Activated B cell treated with CpG ODN at 0.5 μM for 24 hours (primary cell): ENCODE data around the gene LDLRAD1. TPM values are rescaled to one million over a fixed set of nuclear protein-coding genes. Genes with fewer than 3 reads are reported as not detected.

ENCODE experiments used
- ATAC-seq: fragments of 200-7000 bp; cut with Tn5 transposase; one replicate; pipeline ENCODE4 v1.10.0; 2021; ENCODE audit warnings: low read depth, mild to moderate bottlenecking, moderate library complexity
- CTCF ChIA-PET: fragments of 350-600 bp; sonication (Branson Sonifier 250); formaldehyde crosslinking; loops from one replicate; lab custom pipeline; 2021; ENCODE audit warnings: antibody characterized with exemption; lab: Charles Lee
- POLR2A ChIA-PET: fragments of 350-600 bp; sonication (Branson Sonifier 250); formaldehyde crosslinking; loops from one replicate; lab custom pipeline; 2021; ENCODE audit warnings: antibody characterized with exemption; lab: Charles Lee
- DNase-seq: peaks from one replicate; pipeline ENCODE4 v3.0.0; 2022
- H3K27ac Mint-ChIP-seq: one replicate; pipeline ENCODE4 v1.8.0; 2020; ENCODE audit warnings: mixed read lengths
- H3K27me3 Mint-ChIP-seq: one replicate; pipeline ENCODE4 v1.8.0; 2021; ENCODE audit warnings: mixed read lengths
- H3K36me3 Mint-ChIP-seq: one replicate; pipeline ENCODE4 v1.8.0; 2021; ENCODE audit warnings: low read depth, mixed read lengths
- H3K4me1 Mint-ChIP-seq: one replicate; pipeline ENCODE4 v1.8.0; 2021; ENCODE audit warnings: mixed read lengths
- H3K4me3 Mint-ChIP-seq: one replicate; pipeline ENCODE4 v1.8.0; 2020; ENCODE audit warnings: mild to moderate bottlenecking, mixed read lengths
- H3K9me3 Mint-ChIP-seq: one replicate; pipeline ENCODE4 v1.8.0; 2020; ENCODE audit warnings: mixed read lengths
- CTCF ChIP-seq: fragments of 200-600 bp; IDR thresholded peaks from one replicate; pipeline ENCODE4 v1.8.0; 2022; ENCODE audit warnings: antibody characterized with exemption, mild to moderate bottlenecking
- intact Hi-C: fragments of 100-400 bp; cut with micrococcal nuclease; formaldehyde crosslinking; loops from one replicate; pipeline ENCODE4 v1.15.1; 2024
- total RNA-seq: library from RNA; stranded (reverse); gene quantifications from 2 replicates; pipeline ENCODE4 v1.2.3, GENCODE V29; 2022

Gene LDLRAD1
- total RNA-seq, 1 donor from 2014 or later = not detected

- no peak for DNase-seq
- ChIA-PET POLR2A (no interaction called here), CTCF (interaction anchor here (6.1 kb wide), 1 partner anchor 102 kb away, joined by 157 read pairs; no protein-coding TSS in a partner anchor)
- ATAC-seq = no peak
- Mint-ChIP-seq H3K27me3 (no peaks in the 10 kb centered on the region), H3K9me3 (no peaks in the 10 kb centered on the region), H3K4me1 (peaks cover 2% of the 10 kb centered on the region), H3K36me3 (peaks cover 58% of the 10 kb centered on the region), H3K27ac (no peak overlapping the region), H3K4me3 (no peak overlapping the region)
- TF ChIP-seq CTCF = no peak
- intact Hi-C loops = no loop called here
These were observed 55.6 kb downstream of the LDLRAD1 start for GRCh38 chr1:53962395-53962794.

DNA sequence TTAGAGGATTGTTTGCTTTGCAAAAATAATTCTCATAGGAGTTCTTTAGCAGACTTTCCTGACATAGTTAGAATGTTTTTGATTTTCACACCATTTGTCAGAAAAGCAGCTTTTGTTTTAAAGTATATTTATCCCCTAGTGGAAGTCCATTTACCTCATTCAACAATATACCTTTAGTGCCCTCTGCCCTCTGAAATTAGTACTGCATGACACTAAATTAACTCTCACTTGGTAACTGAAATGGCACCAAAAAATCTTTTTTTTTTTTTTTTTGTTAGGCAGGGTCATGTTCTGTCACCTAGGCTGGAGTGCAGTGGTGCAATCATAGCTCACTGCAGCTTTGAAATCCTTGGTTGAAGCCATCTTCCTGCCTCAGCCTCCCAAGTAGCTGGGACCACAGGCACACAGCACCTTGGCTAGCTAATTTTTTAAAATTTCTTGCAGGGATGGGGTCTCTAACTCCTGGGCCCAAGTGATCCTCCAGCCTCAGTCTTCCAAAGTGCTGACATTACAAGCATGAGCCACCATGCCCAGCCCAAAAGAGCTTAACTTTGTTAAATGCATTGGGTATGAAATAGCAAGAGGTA is 58.2 kb downstream of the LDLRAD1 start:
- H3K36me3 Mint-ChIP-seq = peaks cover 45% of the 10 kb centered on the region
- intact Hi-C loops = loop anchor here (1.0 to 5.0 kb wide), 3 partner anchors 81 to 472 kb away; no protein-coding TSS in a partner anchor
- POLR2A ChIA-PET = interaction anchor here (0.6 to 1.1 kb wide), 3 partner anchors 14 to 98 kb away, joined by 4 to 9 read pairs (median 7); partner anchors contain the start of genes IFT25 and LRRC42
- no peaks in the 10 kb centered on the region for H3K27me3 Mint-ChIP-seq
- H3K27ac Mint-ChIP-seq = no peak overlapping the region
- H3K4me3 Mint-ChIP-seq = no peak overlapping the region
- H3K4me1 Mint-ChIP-seq = peaks cover 2% of the 10 kb centered on the region
- no peaks in the 10 kb centered on the region for H3K9me3 Mint-ChIP-seq
- TF ChIP-seq CTCF = peak; percentile 21
- peak; percentile 56 for ATAC-seq
- CTCF ChIA-PET = interaction anchor here (0.6 to 6.1 kb wide), 18 partner anchors 9 to 841 kb away, joined by 3 to 157 read pairs (median 4); partner anchors contain the start of genes IFT25, LRRC42, TTC22 and YIPF1
- no peak for DNase-seq

Other genes starting within 250 kb of the LDLRAD1 start
- 10.6 and 14.0 TPM in 2 replicates for gene NDC1, start 179.9 kb downstream of the LDLRAD1 start, total RNA-seq
- 16.6 and 18.5 TPM in 2 replicates for gene YIPF1, start 128.4 kb downstream of the LDLRAD1 start, total RNA-seq
- gene DIO1, start 124.0 kb downstream of the LDLRAD1 start, total RNA-seq = not detected in 2 replicates
- gene IFT25, start 72.5 kb downstream of the LDLRAD1 start, total RNA-seq = 38.0 and 41.0 TPM in 2 replicates
- 13.8 and 14.6 TPM in 2 replicates for gene LRRC42, start 71.8 kb downstream of the LDLRAD1 start, total RNA-seq
- 103 and 123 TPM in 2 replicates for gene TMEM59, start 35.0 kb upstream of the LDLRAD1 start, total RNA-seq
- gene TCEANC2, start 35.4 kb upstream of the LDLRAD1 start, total RNA-seq = 7.3 and 8.1 TPM in 2 replicates
- not detected in 2 replicates for gene CDCP2, start 134.8 kb upstream of the LDLRAD1 start, total RNA-seq
- 8.4 and 8.7 TPM in 2 replicates for gene CYB5RL, start 181.8 kb upstream of the LDLRAD1 start, total RNA-seq
- gene MRPL37, start 182.0 kb upstream of the LDLRAD1 start, total RNA-seq = 62.5 and 64.1 TPM in 2 replicates